HEK293 (cell line): ENCODE data around the gene LYL1.
A peak's percentile ranks its signal among the peaks of the same experiment; 100 is the strongest.

Experiments used
- KLF10 ChIP-seq: fragments of 450-650 bp; IDR thresholded peaks from 2 replicates; pipeline ENCODE4 v1.5.1; 2018; ENCODE audit warnings: missing biosample characterization, mild to moderate bottlenecking, missing genetic modification characterization
- PATZ1 ChIP-seq: fragments of 450-650 bp; formaldehyde crosslinking; IDR thresholded peaks from 2 replicates; pipeline ENCODE4 v1.5.1; 2016; ENCODE audit warnings: missing biosample characterization, missing genetic modification characterization
- PRDM2 ChIP-seq: fragments of 450-650 bp; formaldehyde crosslinking; IDR thresholded peaks from 2 replicates; pipeline ENCODE4 v1.5.1; 2016; ENCODE audit warnings: missing biosample characterization, missing genetic modification characterization, borderline replicate concordance
- ZBTB26 ChIP-seq: fragments of 450-650 bp; formaldehyde crosslinking; optimal IDR thresholded peaks from 2 replicates; pipeline ENCODE3; 2016; ENCODE audit warnings: missing biosample characterization, mild to moderate bottlenecking, missing genetic modification characterization
- ZBTB44 ChIP-seq: fragments of 450-650 bp; IDR thresholded peaks from 2 replicates; pipeline ENCODE4 v1.5.1; 2018; ENCODE audit warnings: missing biosample characterization, mild to moderate bottlenecking, missing genetic modification characterization
- ZBTB49 ChIP-seq: fragments of 450-650 bp; formaldehyde crosslinking; IDR thresholded peaks from 2 replicates; pipeline ENCODE4 v1.5.1; 2016; ENCODE audit warnings: missing biosample characterization, missing genetic modification characterization, low read depth
- ZEB2 ChIP-seq: fragments of 450-650 bp; formaldehyde crosslinking; IDR thresholded peaks from 2 replicates; pipeline ENCODE4 v1.5.1; 2016; ENCODE audit warnings: missing biosample characterization, missing genetic modification characterization
- ZFP41 ChIP-seq: fragments of 450-650 bp; formaldehyde crosslinking; IDR thresholded peaks from 2 replicates; pipeline ENCODE4 v1.5.1; 2016; ENCODE audit warnings: missing biosample characterization, missing genetic modification characterization, borderline replicate concordance
- ZNF138 ChIP-seq: fragments of 450-650 bp; formaldehyde crosslinking; IDR thresholded peaks from 2 replicates; pipeline ENCODE4 v1.5.1; 2016; ENCODE audit warnings: missing biosample characterization, missing genetic modification characterization, borderline replicate concordance
- ZNF155 ChIP-seq: fragments of 450-650 bp; formaldehyde crosslinking; IDR thresholded peaks from 2 replicates; pipeline ENCODE4 v1.5.1; 2016; ENCODE audit warnings: missing biosample characterization, missing genetic modification characterization
- ZNF2 ChIP-seq: fragments of 450-650 bp; formaldehyde crosslinking; IDR thresholded peaks from 2 replicates; pipeline ENCODE4 v1.5.1; 2016; ENCODE audit warnings: missing biosample characterization, missing genetic modification characterization
- ZNF223 ChIP-seq: fragments of 450-650 bp; formaldehyde crosslinking; IDR thresholded peaks from 2 replicates; pipeline ENCODE4 v1.5.1; 2016; ENCODE audit warnings: missing biosample characterization, missing genetic modification characterization
- ZNF24 ChIP-seq: fragments of 450-650 bp; formaldehyde crosslinking; IDR thresholded peaks from 2 replicates; pipeline ENCODE4 v1.5.1; 2016; ENCODE audit warnings: missing biosample characterization, missing genetic modification characterization
- ZNF274 ChIP-seq, 2 experiments: fragments of 200-500 bp in 1 of 2; fragments of 450-650 bp in 1 of 2; sonication (Bioruptor generic) in 1 of 2; formaldehyde crosslinking in 1 of 2; IDR thresholded peaks; 2 replicates each; pipeline versions ENCODE4 v1.5.1 to v1.6.1; 2014 to 2016; ENCODE audit warnings: borderline replicate concordance in 1 of 2, inconsistent platforms in 1 of 2, low read length in 1 of 2, missing biosample characterization in 1 of 2, missing genetic modification characterization in 1 of 2
- ZNF280C ChIP-seq: fragments of 450-650 bp; formaldehyde crosslinking; IDR thresholded peaks from 2 replicates; pipeline ENCODE4 v1.5.1; 2016; ENCODE audit warnings: missing biosample characterization, missing genetic modification characterization
- ZNF426 ChIP-seq: fragments of 450-650 bp; formaldehyde crosslinking; IDR thresholded peaks from 2 replicates; pipeline ENCODE4 v1.5.1; 2017; ENCODE audit warnings: missing biosample characterization, missing genetic modification characterization, mild to moderate bottlenecking, inconsistent platforms, moderate library complexity
- ZNF548 ChIP-seq: fragments of 450-650 bp; formaldehyde crosslinking; IDR thresholded peaks from 2 replicates; pipeline ENCODE4 v1.5.1; 2016; ENCODE audit warnings: missing biosample characterization, missing genetic modification characterization
- ZNF600 ChIP-seq: fragments of 450-650 bp; formaldehyde crosslinking; IDR thresholded peaks from 2 replicates; pipeline ENCODE4 v1.5.1; 2016; ENCODE audit warnings: missing biosample characterization, missing genetic modification characterization
- ZNF610 ChIP-seq: fragments of 450-650 bp; formaldehyde crosslinking; IDR thresholded peaks from 2 replicates; pipeline ENCODE4 v1.5.1; 2016; ENCODE audit warnings: missing biosample characterization, missing genetic modification characterization, borderline replicate concordance
- ZNF624 ChIP-seq: fragments of 450-650 bp; formaldehyde crosslinking; IDR thresholded peaks from 2 replicates; pipeline ENCODE4 v1.5.1; 2017; ENCODE audit warnings: missing biosample characterization, missing genetic modification characterization
- ZNF660 ChIP-seq: fragments of 450-650 bp; IDR thresholded peaks from 2 replicates; pipeline ENCODE4 v1.5.1; 2018; ENCODE audit warnings: missing biosample characterization, mild to moderate bottlenecking, missing genetic modification characterization
- ZXDB ChIP-seq: fragments of 450-650 bp; formaldehyde crosslinking; IDR thresholded peaks from 2 replicates; pipeline ENCODE4 v1.5.1; 2016; ENCODE audit warnings: missing biosample characterization, missing genetic modification characterization

The LYL1 gene

GRCh38 chr19:13060964-13061927, 41.4 kb downstream of the LYL1 start (continued):
- TF ChIP-seq ZNF280C (no peak), KLF10 (tag by site-specific recombination) (peak; percentile 18; the same call in 1 of the 2 replicates), ZXDB (tag by site-specific recombination) (no peak), ZNF548 (tag by site-specific recombination) (no peak), ZNF223 (no peak), ZNF2 (tag by site-specific recombination) (peak; percentile 90), ZNF660 (tag by site-specific recombination) (peak; percentile 69; the same call in 1 of the 2 replicates), ZBTB49 (tag by site-specific recombination) (no peak), ZNF624 (no peak), ZNF274 (IDR thresholded peaks at IDR 0.05; ENCODE audit: low read length) (no peak), ZNF274 (tag by site-specific recombination; IDR thresholded peaks at IDR 0.05; ENCODE audit: borderline replicate concordance) (no peak), ZNF138 (tag by site-specific recombination) (no peak), ZEB2 (tag by site-specific recombination) (peak; percentile 60; the same call in 1 of the 2 replicates), PATZ1 (tag by site-specific recombination) (0 out of 2 replicates have a peak, but pooled peaks have one; percentile 54), PRDM2 (no peak), ZFP41 (tag by site-specific recombination) (no peak), ZNF155 (tag by site-specific recombination) (no peak), ZBTB44 (tag by site-specific recombination) (no peak), ZNF24 (no peak), ZNF426 (tag by site-specific recombination) (no peak), ZNF600 (tag by site-specific recombination) (peak; percentile 71), ZBTB26 (tag by site-specific recombination) (peak; percentile 31), ZNF610 (tag by site-specific recombination) (peak; percentile 75; the same call in 1 of the 2 replicates)
